Neural progenitor cell (in vitro differentiated cells): ENCODE data around the gene ALPL. TPM values are rescaled to one million over a fixed set of nuclear protein-coding genes. Genes with fewer than 3 reads are reported as not detected.
A peak's percentile ranks its signal among the peaks of the same experiment; 100 is the strongest.

Source experiments
- DNase-seq: peaks from one replicate; pipeline ENCODE4 v3.0.0-alpha.2; 2016; ENCODE audit warnings: low spot score
- H2AFZ ChIP-seq: fragments of 200-600 bp; sonication (generic); replicated peaks from 2 replicates; pipeline ENCODE4 v1.6.1; 2016; ENCODE audit warnings: antibody characterized with exemption
- H3F3A ChIP-seq: fragments of 200-600 bp; sonication (generic); 2 replicates; pipeline ENCODE4 v1.6.1; 2016; ENCODE audit warnings: antibody characterized with exemption, low read depth
- H3K27ac ChIP-seq: fragments of 200-600 bp; sonication (generic); 2 replicates; pipeline ENCODE4 v1.5.1; 2016; ENCODE audit warnings: mild to moderate bottlenecking
- H3K27me3 ChIP-seq: fragments of 200-600 bp; sonication (generic); 2 replicates; pipeline ENCODE4 v1.6.1; 2016; ENCODE audit warnings: mild to moderate bottlenecking, moderate library complexity
- H3K36me3 ChIP-seq: fragments of 200-600 bp; sonication (generic); 2 replicates; pipeline ENCODE4 v1.5.1; 2016
- H3K4me1 ChIP-seq: fragments of 200-600 bp; sonication (generic); 2 replicates; pipeline ENCODE4 v1.6.1; 2016; ENCODE audit warnings: mixed run types
- H3K4me2 ChIP-seq: fragments of 200-600 bp; sonication (generic); 2 replicates; pipeline ENCODE4 v1.6.1; 2016
- H3K4me3 ChIP-seq: fragments of 200-600 bp; sonication (generic); 2 replicates; pipeline ENCODE4 v1.5.1; 2016
- H3K79me2 ChIP-seq: fragments of 200-600 bp; sonication (generic); 2 replicates; pipeline ENCODE4 v1.6.1; 2016; ENCODE audit warnings: low read depth
- H3K9ac ChIP-seq: fragments of 200-600 bp; sonication (generic); 2 replicates; pipeline ENCODE4 v1.6.1; 2016
- H3K9me3 ChIP-seq: fragments of 200-600 bp; sonication (generic); 2 replicates; pipeline ENCODE4 v1.5.1; 2016; ENCODE audit warnings: low read depth
- H4K20me1 ChIP-seq: fragments of 200-600 bp; sonication (generic); 2 replicates; pipeline ENCODE4 v1.6.1; 2016; ENCODE audit warnings: low read depth
- H3K27ac Mint-ChIP-seq: 3 replicates; pipeline ENCODE4 v1.8.0; 2021; ENCODE audit warnings: mixed read lengths
- H3K27me3 Mint-ChIP-seq: 2 replicates; pipeline ENCODE4 v1.8.0; 2022; ENCODE audit warnings: low read depth, mild to moderate bottlenecking, inconsistent platforms, moderate library complexity, mixed read lengths; ENCODE audit not compliant: insufficient read depth
- H3K36me3 Mint-ChIP-seq: 3 replicates; pipeline ENCODE4 v1.8.0; 2021; ENCODE audit warnings: mixed read lengths
- H3K4me1 Mint-ChIP-seq: 3 replicates; pipeline ENCODE4 v1.8.0; 2021; ENCODE audit warnings: mixed read lengths
- H3K4me3 Mint-ChIP-seq: 3 replicates; pipeline ENCODE4 v1.8.0; 2021; ENCODE audit warnings: mild to moderate bottlenecking, moderate library complexity, mixed read lengths
- H3K9me3 Mint-ChIP-seq: 3 replicates; pipeline ENCODE4 v1.8.0; 2020; ENCODE audit warnings: mixed read lengths
- CTCF ChIP-seq: fragments of 200-600 bp; sonication (generic); IDR thresholded peaks from 2 replicates; pipeline ENCODE4 v1.5.1; 2017; ENCODE audit warnings: antibody characterized with exemption, mild to moderate bottlenecking
- EZH2 ChIP-seq: fragments of 200-600 bp; sonication (generic); IDR thresholded peaks from 2 replicates; pipeline ENCODE4 v1.6.1; 2017; ENCODE audit warnings: antibody characterized with exemption, mild to moderate bottlenecking, moderate library complexity
- EZH2phosphoT487 ChIP-seq: fragments of 200-600 bp; sonication (generic); IDR thresholded peaks from 2 replicates; pipeline ENCODE4 v1.6.1; 2017; ENCODE audit warnings: antibody characterized with exemption
- total RNA-seq: library from RNA; depleted of rRNA; stranded (reverse); fragments of >200 nt; gene quantifications from 2 replicates; pipeline ENCODE4 v1.2.3, GENCODE V29; 2015; ENCODE audit warnings: low replicate concordance

Gene ALPL
- total RNA-seq, 1 donor from 2014 or later, result 51.3 TPM

DNA sequence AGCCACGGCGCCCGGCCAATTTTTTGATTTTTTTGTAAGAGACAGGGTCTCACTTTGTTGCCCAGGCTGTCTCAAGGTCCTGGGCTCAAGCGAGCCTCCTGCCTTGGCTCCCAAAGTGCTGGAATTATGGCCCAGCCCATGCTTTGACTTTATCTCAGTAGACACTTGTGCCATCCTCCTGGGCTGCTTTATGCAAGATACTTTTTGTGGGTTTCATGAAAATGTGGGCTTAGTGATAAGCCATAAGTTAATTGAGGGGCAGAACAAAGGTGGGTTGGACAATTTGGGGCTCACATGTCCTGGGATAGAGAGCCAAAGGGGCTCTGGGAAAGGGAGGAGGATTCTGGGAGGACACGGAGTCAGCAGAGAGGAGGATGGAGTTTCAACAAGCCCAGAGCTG, 22.0 kb downstream of the ALPL start:
- peaks cover 87% of the 10 kb centered on the region for H3K79me2 ChIP-seq
- Mint-ChIP-seq H3K4me3 (no peak overlapping the region), H3K36me3 (no peaks in the 10 kb centered on the region), H3K9me3 (no peaks in the 10 kb centered on the region), H3K27me3 (peaks cover 3% of the 10 kb centered on the region), H3K27ac (peak overlapping the region; percentile 53), H3K4me1 (peaks cover 39% of the 10 kb centered on the region)
- no peak overlapping the region for H3K9ac ChIP-seq
- H3K4me1 ChIP-seq, result peaks cover 24% of the 10 kb centered on the region
- H3K36me3 ChIP-seq, result no peaks in the 10 kb centered on the region
- no peak overlapping the region for H3K4me3 ChIP-seq
- H3K4me2 ChIP-seq, result no peak overlapping the region
- H4K20me1 ChIP-seq, result peaks cover 78% of the 10 kb centered on the region
- peaks cover 20% of the 10 kb centered on the region for H3F3A ChIP-seq
- no peak overlapping the region for H3K27ac ChIP-seq
- TF ChIP-seq EZH2phosphoT487 (no peak), CTCF (no peak), EZH2 (no peak)
- H3K27me3 ChIP-seq, result no peaks in the 10 kb centered on the region
- H3K9me3 ChIP-seq, result no peaks in the 10 kb centered on the region
- H2AFZ ChIP-seq, result no peak overlapping the region
- DNase-seq, result no peak

DNA sequence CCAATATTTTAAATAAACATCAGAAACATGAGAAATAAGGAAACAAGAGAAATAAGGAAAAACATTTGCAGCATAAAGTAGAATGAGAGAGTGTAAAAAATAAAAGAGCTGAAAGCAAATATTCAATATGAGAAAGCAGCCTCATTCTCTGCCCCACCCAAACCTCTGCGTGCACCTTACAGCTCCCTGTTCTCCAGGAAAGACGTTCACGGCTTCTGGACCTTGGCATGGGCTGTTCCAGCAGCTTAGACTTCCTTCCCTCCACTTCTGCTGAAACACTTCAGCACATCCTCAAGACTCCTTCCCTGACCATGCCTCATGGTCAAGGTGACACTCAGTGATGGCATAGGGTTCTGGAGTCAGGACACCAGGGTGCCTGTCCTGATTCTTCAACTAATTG, 23.3 kb downstream of the ALPL start:
- TF ChIP-seq EZH2phosphoT487 (no peak), EZH2 (no peak), CTCF (no peak)
- Mint-ChIP-seq H3K27ac (no peak overlapping the region), H3K4me1 (peaks cover 37% of the 10 kb centered on the region), H3K27me3 (peaks cover 3% of the 10 kb centered on the region), H3K9me3 (no peaks in the 10 kb centered on the region), H3K36me3 (no peaks in the 10 kb centered on the region), H3K4me3 (no peak overlapping the region)
- H3K4me2 ChIP-seq, result no peak overlapping the region
- peaks cover 20% of the 10 kb centered on the region for H3F3A ChIP-seq
- no peaks in the 10 kb centered on the region for H3K9me3 ChIP-seq
- peaks cover 83% of the 10 kb centered on the region for H3K79me2 ChIP-seq
- H3K27ac ChIP-seq, result no peak overlapping the region
- no peak for DNase-seq
- H3K4me1 ChIP-seq, result peaks cover 24% of the 10 kb centered on the region
- no peak overlapping the region for H3K4me3 ChIP-seq
- no peak overlapping the region for H3K9ac ChIP-seq
- no peaks in the 10 kb centered on the region for H3K36me3 ChIP-seq
- no peak overlapping the region for H2AFZ ChIP-seq
- peaks cover 88% of the 10 kb centered on the region for H4K20me1 ChIP-seq
- H3K27me3 ChIP-seq, result no peaks in the 10 kb centered on the region

DNA sequence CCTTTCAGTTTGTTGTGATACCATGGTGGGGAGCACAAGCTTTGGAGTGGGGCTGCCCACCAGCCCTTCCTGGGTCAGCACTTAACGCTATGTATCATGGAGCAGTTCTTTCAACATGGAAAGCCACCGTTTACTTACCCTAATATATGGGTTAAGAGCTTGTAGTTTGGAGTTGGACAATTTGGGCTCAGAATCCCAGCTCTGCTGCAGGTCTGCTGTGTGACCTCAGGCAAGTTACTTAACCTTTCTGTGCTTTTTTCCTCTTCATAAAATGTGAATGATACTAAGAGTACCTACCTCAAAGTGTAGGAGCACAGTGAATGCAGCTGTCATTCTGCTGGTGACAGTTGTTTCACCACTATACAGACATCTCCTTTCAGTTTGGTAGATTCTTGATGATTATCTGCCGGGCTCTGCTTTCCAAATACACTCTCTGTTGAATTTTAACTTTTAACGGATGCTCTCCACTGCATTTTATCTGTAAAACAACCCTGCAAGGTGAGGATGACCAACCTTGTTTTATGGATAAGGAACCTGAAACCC, 23.8 kb downstream of the ALPL start:
- no peak overlapping the region for H3K27ac Mint-ChIP-seq

More for the DNA sequence above, 23.8 kb downstream of the ALPL start:
- peaks cover 83% of the 10 kb centered on the region for H3K79me2 ChIP-seq
- no peak overlapping the region for H3K4me3 Mint-ChIP-seq
- no peak overlapping the region for H3K4me2 ChIP-seq
- H3K4me1 Mint-ChIP-seq, result peaks cover 42% of the 10 kb centered on the region
- DNase-seq, result no peak
- H3K36me3 Mint-ChIP-seq, result no peaks in the 10 kb centered on the region
- no peaks in the 10 kb centered on the region for H3K9me3 ChIP-seq
- peaks cover 20% of the 10 kb centered on the region for H3F3A ChIP-seq
- H3K36me3 ChIP-seq, result no peaks in the 10 kb centered on the region
- H3K9me3 Mint-ChIP-seq, result no peaks in the 10 kb centered on the region
- H3K27me3 ChIP-seq, result no peaks in the 10 kb centered on the region
- H3K27me3 Mint-ChIP-seq, result peaks cover 3% of the 10 kb centered on the region
- peaks cover 24% of the 10 kb centered on the region for H3K4me1 ChIP-seq
- TF ChIP-seq CTCF (no peak), EZH2 (no peak), EZH2phosphoT487 (no peak)
- no peak overlapping the region for H3K9ac ChIP-seq
- no peak overlapping the region for H3K4me3 ChIP-seq
- peaks cover 88% of the 10 kb centered on the region for H4K20me1 ChIP-seq
- H2AFZ ChIP-seq, result no peak overlapping the region
- no peak overlapping the region for H3K27ac ChIP-seq
